PC-9 (cell line): ENCODE data around the gene NOL6.

Experiments used
- CTCF ChIP-seq: fragments of 200-600 bp; sonication (generic); conservative IDR thresholded peaks from 2 replicates; pipeline ENCODE4 v1.6.1; 2017; ENCODE audit warnings: mixed run types, antibody characterized with exemption, mild to moderate bottlenecking, moderate library complexity
- EZH2 ChIP-seq: fragments of 200-600 bp; sonication (generic); IDR thresholded peaks from 2 replicates; pipeline ENCODE4 v1.8.0; 2017; ENCODE audit warnings: antibody characterized with exemption, low read depth

GRCh38 chr9:33446240-33446945 is 27.3 kb downstream of the NOL6 start:
- TF ChIP-seq CTCF (no peak), EZH2 (no peak)
